ENCODE measurements around the gene SLC47A2. TPM values are rescaled to one million over a fixed set of nuclear protein-coding genes. Genes with fewer than 3 reads are reported as not detected.

Gene SLC47A2
- total and polyA plus RNA-seq, 2 donors (not counting 1 experiment from before 2014, with no cell fraction given) = not detected

DNA sequence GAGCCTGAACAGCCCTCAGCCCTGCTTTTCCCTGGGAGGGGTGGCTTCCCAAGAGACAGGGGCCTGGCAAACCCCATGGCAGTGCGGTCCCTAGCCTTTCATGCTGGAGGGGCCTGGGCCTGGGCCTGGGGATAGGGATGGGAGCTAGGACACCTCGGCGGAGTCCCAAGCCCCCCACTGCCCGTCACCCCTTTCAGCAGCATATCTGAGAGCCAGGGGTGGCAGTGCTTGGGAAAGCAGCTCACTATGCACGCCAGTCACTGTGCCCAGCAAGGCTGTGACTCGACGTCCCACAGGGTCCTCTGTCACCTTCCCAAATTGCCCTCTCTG lies 612 bp upstream of the SLC47A2 start:
- Histone ChIP-seq H3K27ac (ENCODE audit: insufficient read depth, low read length) (no peak overlapping the region), H3K4me1 (ENCODE audit: control insufficient read depth, extremely low read depth, insufficient read depth, low read length) (no peaks in the 10 kb centered on the region), H3K4me3 (replicated peaks in 1 of 4; ENCODE audit: control extremely low read depth in 1 of 4, insufficient read depth in 1 of 4, low read depth in 3 of 4, low read length in 4 of 4) (no peak overlapping the region), H3K36me3 (ENCODE audit: control insufficient read depth, insufficient read depth, low read length) (no peaks in the 10 kb centered on the region), H3K79me2 (ENCODE audit: control insufficient read depth, insufficient read depth, low read length) (no peaks in the 10 kb centered on the region), H4K20me1 (ENCODE audit: control insufficient read depth, extremely low read depth, insufficient read depth, low read length) (no peaks in the 10 kb centered on the region), H3K4me2 (ENCODE audit: extremely low read depth, insufficient read depth, low read length) (no peak overlapping the region), H3K9me3 (ENCODE audit: control insufficient read depth, insufficient read depth, low read depth, low read length) (no peaks in the 10 kb centered on the region), H2AFZ (ENCODE audit: low read length) (no peak overlapping the region), H3K27me3 (ENCODE audit: control insufficient read depth, insufficient read depth, low read length) (no peaks in the 10 kb centered on the region), H3K9ac (ENCODE audit: insufficient read depth, low read length) (no peak overlapping the region)
- no peak for TF ChIP-seq EZH2 (IDR thresholded peaks at IDR 0.05; ENCODE audit: low read length, missing control alignments)
- TF ChIP-seq, protein P1, sequence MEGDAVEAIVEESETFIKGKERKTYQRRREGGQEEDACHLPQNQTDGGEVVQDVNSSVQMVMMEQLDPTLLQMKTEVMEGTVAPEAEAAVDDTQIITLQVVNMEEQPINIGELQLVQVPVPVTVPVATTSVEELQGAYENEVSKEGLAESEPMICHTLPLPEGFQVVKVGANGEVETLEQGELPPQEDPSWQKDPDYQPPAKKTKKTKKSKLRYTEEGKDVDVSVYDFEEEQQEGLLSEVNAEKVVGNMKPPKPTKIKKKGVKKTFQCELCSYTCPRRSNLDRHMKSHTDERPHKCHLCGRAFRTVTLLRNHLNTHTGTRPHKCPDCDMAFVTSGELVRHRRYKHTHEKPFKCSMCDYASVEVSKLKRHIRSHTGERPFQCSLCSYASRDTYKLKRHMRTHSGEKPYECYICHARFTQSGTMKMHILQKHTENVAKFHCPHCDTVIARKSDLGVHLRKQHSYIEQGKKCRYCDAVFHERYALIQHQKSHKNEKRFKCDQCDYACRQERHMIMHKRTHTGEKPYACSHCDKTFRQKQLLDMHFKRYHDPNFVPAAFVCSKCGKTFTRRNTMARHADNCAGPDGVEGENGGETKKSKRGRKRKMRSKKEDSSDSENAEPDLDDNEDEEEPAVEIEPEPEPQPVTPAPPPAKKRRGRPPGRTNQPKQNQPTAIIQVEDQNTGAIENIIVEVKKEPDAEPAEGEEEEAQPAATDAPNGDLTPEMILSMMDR (conservative IDR thresholded peaks at IDR 0.05 in 1 of 2, IDR thresholded peaks at IDR 0.05 in 1 of 2; ENCODE audit: low read depth in 1 of 2, low read length in 2 of 2) = no peak
- no peak for DNase-seq (ENCODE audit: low read depth in 2 of 2)

GRCh38 chr17:19714542-19715411 lies 1.6 kb downstream of the SLC47A2 start:
- H2AFZ ChIP-seq (ENCODE audit: low read length) = no peak overlapping the region
- H3K4me2 ChIP-seq (ENCODE audit: extremely low read depth, insufficient read depth, low read length) = no peak overlapping the region
- no peak overlapping the region for H3K27ac ChIP-seq (ENCODE audit: insufficient read depth, low read length)
- no peaks in the 10 kb centered on the region for H3K27me3 ChIP-seq (ENCODE audit: control insufficient read depth, insufficient read depth, low read length)
- no peak for TF ChIP-seq EZH2 (IDR thresholded peaks at IDR 0.05; ENCODE audit: low read length, missing control alignments)
- TF ChIP-seq, protein P1 (conservative IDR thresholded peaks at IDR 0.05 in 1 of 2, IDR thresholded peaks at IDR 0.05 in 1 of 2; ENCODE audit: low read depth in 1 of 2, low read length in 2 of 2) = no peak
- no peaks in the 10 kb centered on the region for H3K79me2 ChIP-seq (ENCODE audit: control insufficient read depth, insufficient read depth, low read length)
- no peak for DNase-seq (ENCODE audit: low read depth in 2 of 2)
- H3K4me1 ChIP-seq (ENCODE audit: control insufficient read depth, extremely low read depth, insufficient read depth, low read length) = no peaks in the 10 kb centered on the region
- no peak overlapping the region for H3K9ac ChIP-seq (ENCODE audit: insufficient read depth, low read length)
- no peaks in the 10 kb centered on the region for H3K9me3 ChIP-seq (ENCODE audit: control insufficient read depth, insufficient read depth, low read depth, low read length)
- H3K4me3 ChIP-seq (replicated peaks in 1 of 4; ENCODE audit: control extremely low read depth in 1 of 4, insufficient read depth in 1 of 4, low read depth in 3 of 4, low read length in 4 of 4) = no peak overlapping the region
- no peaks in the 10 kb centered on the region for H4K20me1 ChIP-seq (ENCODE audit: control insufficient read depth, extremely low read depth, insufficient read depth, low read length)
- no peaks in the 10 kb centered on the region for H3K36me3 ChIP-seq (ENCODE audit: control insufficient read depth, insufficient read depth, low read length)

- no peaks in the 10 kb centered on the region for H3K27me3 ChIP-seq (ENCODE audit: control insufficient read depth, insufficient read depth, low read length)
- no peak for DNase-seq (ENCODE audit: low read depth in 2 of 2)
- no peaks in the 10 kb centered on the region for H3K79me2 ChIP-seq (ENCODE audit: control insufficient read depth, insufficient read depth, low read length)
- H3K36me3 ChIP-seq (ENCODE audit: control insufficient read depth, insufficient read depth, low read length) = no peaks in the 10 kb centered on the region
- H3K4me1 ChIP-seq (ENCODE audit: control insufficient read depth, extremely low read depth, insufficient read depth, low read length) = no peaks in the 10 kb centered on the region
- no peaks in the 10 kb centered on the region for H4K20me1 ChIP-seq (ENCODE audit: control insufficient read depth, extremely low read depth, insufficient read depth, low read length)
- no peaks in the 10 kb centered on the region for H3K9me3 ChIP-seq (ENCODE audit: control insufficient read depth, insufficient read depth, low read depth, low read length)
- H3K27ac ChIP-seq (ENCODE audit: insufficient read depth, low read length) = no peak overlapping the region
- no peak overlapping the region for H3K4me2 ChIP-seq (ENCODE audit: extremely low read depth, insufficient read depth, low read length)
- H2AFZ ChIP-seq (ENCODE audit: low read length) = no peak overlapping the region
- H3K4me3 ChIP-seq (replicated peaks in 1 of 4; ENCODE audit: control extremely low read depth in 1 of 4, insufficient read depth in 1 of 4, low read depth in 3 of 4, low read length in 4 of 4) = no peak overlapping the region
- no peak for TF ChIP-seq EZH2 (IDR thresholded peaks at IDR 0.05; ENCODE audit: low read length, missing control alignments)
- TF ChIP-seq, protein P1 (conservative IDR thresholded peaks at IDR 0.05 in 1 of 2, IDR thresholded peaks at IDR 0.05 in 1 of 2; ENCODE audit: low read depth in 1 of 2, low read length in 2 of 2) = no peak
- no peak overlapping the region for H3K9ac ChIP-seq (ENCODE audit: insufficient read depth, low read length)
Observed at GRCh38 chr17:19713901-19714361, 2.5 kb downstream of the SLC47A2 start.
